Pancreas (tissue), 10 donors: ENCODE data around the gene PSRC1. TPM values are rescaled to one million over a fixed set of nuclear protein-coding genes. Genes with fewer than 3 reads are reported as not detected.
"Not testable (repeated sequence)": the region's sequence is repeated elsewhere in the genome, so short reads cannot be mapped to it uniquely, and the experiment has no call there.

Experiments used
- ATAC-seq, 4 donors: fragments of 200-7000 bp; cut with Tn5 transposase; one replicate each; pipeline versions ENCODE4 v1.8.0 to v1.9.1; 2020; ENCODE audit warnings: mild to moderate bottlenecking in 4 of 4, moderate library complexity in 4 of 4
- DNase-seq, 6 donors: peaks; one replicate each; pipeline ENCODE4 v3.0.0-alpha.2; 2020
- FAIRE-seq: peaks from 2 replicates; lab custom pipeline; 2012; peaks lifted over from hg19 to GRCh38; lab: Jason Lieb, UNC
- H3K27ac ChIP-seq, 4 donors: fragments of 200-600 bp; sonication (generic); 1 replicate in 3 of 4; 2 replicates in 1 of 4; pipeline versions ENCODE4 v1.5.0 to v1.8.0; 2020
- H3K27me3 ChIP-seq, 4 donors: fragments of 200-600 bp; one replicate each; pipeline ENCODE4 v1.8.0; 2021
- H3K36me3 ChIP-seq, 3 donors: fragments of 200-600 bp; sonication (generic) in 1 of 3; one replicate each; pipeline versions ENCODE4 v1.5.0 to v1.8.0; 2020 to 2021
- H3K4me1 ChIP-seq, 3 donors: fragments of 200-600 bp; one replicate each; pipeline ENCODE4 v1.8.0; 2021
- H3K4me3 ChIP-seq, 4 donors: fragments of 200-600 bp; sonication (generic) in 2 of 4; one replicate each; pipeline versions ENCODE4 v1.5.0 to v1.8.0; 2020 to 2021
- H3K9me3 ChIP-seq, 4 donors: fragments of 200-600 bp; one replicate each; pipeline ENCODE4 v1.8.0; 2021
- CTCF ChIP-seq, 4 donors: fragments of 200-600 bp; sonication (generic) in 3 of 4; IDR thresholded peaks; one replicate each; pipeline versions ENCODE4 v1.5.0 to v1.8.0; 2021; ENCODE audit warnings: antibody characterized with exemption in 4 of 4
- WGBS, 2 donors: extraction: QIAGEN DNeasy Blood & Tissue Kit; methylation state at CpG; one replicate each; pipeline ENCODE4 v1.1.7; 2013; 5-methylcytosine and 5-hydroxymethylcytosine counted together
- intact Hi-C, 3 donors: fragments of 100-400 bp; cut with DNase I; formaldehyde crosslinking; loops; one replicate each; pipeline versions ENCODE4 v1.11.1 to v1.14.2; 2022
- polyA plus RNA-seq, 2 donors: library from polyadenylated mRNA; stranded (reverse); fragments of 200-250 nt; gene quantifications; one replicate each; pipeline ENCODE4 v1.2.3, GENCODE V29; 2013
- total RNA-seq, 6 donors: library from RNA; stranded (reverse); fragmentation: NEBNext Ultra II Directional in 4 of 6; extraction: Animal tissue kit (Norgen Biotek cat#: 25700) in 4 of 6; gene quantifications; one replicate each; pipeline versions ENCODE4 v1.2.1 to v1.2.4, GENCODE V29; 2021 to 2023
- donor health status: healthy with polysubstance abuse.
- donor health status: DM: no; HTN: no; CAD: no; lungs with moderate emphysema.
- donor health status: DM: no; HTN: no; CAD: no.
- donor health status: control.
- donor health status: control.
- donor health status: Bipolar disorder and iron deficiency.
- donor health status: DM: yes; HTN: yes; CAD: no.
- donor health status: DM: no; HTN: no; CAD: no.
- donor health status: DM: no; HTN: no; CAD: no.
- donor health status: DM: yes; HTN: yes; CAD: no.

The PSRC1 gene
- total and polyA plus RNA-seq, 8 donors: 0.08 to 5.4 (median 0.91) TPM

DNA sequence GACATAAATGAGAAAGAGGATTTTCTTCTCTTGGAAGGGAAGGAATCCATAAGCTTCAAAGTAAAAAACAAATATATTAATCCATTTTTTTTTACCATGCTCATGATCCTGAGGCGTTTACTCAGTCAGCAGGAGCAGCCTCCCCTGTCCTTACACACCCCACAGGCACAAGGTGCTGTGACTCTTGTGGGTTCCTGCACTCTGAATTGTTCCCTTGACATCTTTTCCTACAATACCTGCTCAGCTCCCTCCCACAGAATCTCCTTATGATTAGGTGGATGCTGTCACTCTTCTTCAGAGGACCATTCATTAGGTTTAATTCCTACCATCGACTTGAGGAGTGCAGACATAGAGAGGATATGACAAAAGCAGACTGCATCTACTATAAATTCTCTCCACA is 10.1 kb upstream of the PSRC1 start:
- Histone ChIP-seq H3K27me3 (no peaks in the 10 kb centered on the region), H3K4me1 (no peaks in the 10 kb centered on the region), H3K9me3 (no peaks in the 10 kb centered on the region), H3K36me3 (no peaks in the 10 kb centered on the region), H3K4me3 (no peak overlapping the region), H3K27ac (no peak overlapping the region)
- no peak for TF ChIP-seq CTCF (IDR thresholded peaks at IDR 0.05)
- WGBS, 2 donors: 44 to 71% methylated on average over 2 of the region's 2 CpGs
- FAIRE-seq: no peak
- no peak for DNase-seq
- ATAC-seq: no peak
- intact Hi-C loops: no loop called here

DNA sequence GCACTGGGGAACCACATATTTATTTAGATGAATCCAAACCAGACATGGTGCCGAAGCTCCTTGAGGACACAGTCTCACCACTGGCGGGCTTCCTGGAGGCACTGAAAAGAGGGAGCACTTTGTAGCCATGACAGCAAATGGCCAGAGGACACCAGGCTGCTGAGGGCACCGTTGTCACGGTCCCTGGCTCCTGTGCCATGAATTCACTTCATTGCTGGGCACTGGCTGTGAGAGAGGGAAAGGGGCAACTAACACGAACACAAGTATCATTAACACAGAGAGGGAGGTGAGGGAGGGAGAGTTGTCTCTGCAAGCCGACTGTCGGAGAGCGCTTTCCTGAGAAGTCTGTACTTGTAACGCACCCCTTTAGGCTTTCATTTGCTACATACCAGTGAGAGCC is 9.4 kb upstream of the PSRC1 start:
- ATAC-seq: no peak
- H3K36me3 ChIP-seq: no peaks in the 10 kb centered on the region
- TF ChIP-seq CTCF (IDR thresholded peaks at IDR 0.05): no peak
- H3K27ac ChIP-seq: no peak overlapping the region
- no peak overlapping the region for H3K4me3 ChIP-seq
- H3K27me3 ChIP-seq: no peaks in the 10 kb centered on the region
- WGBS, 2 donors: 62 to 66% methylated on average over 9 of the region's 9 CpGs
- H3K9me3 ChIP-seq: no peaks in the 10 kb centered on the region
- DNase-seq: no peak
- FAIRE-seq: no peak
- H3K4me1 ChIP-seq: no peaks in the 10 kb centered on the region
- intact Hi-C loops: no loop called here

- DNase-seq (no peak), ATAC-seq (peak in 1 of 4 donors; percentile 63), FAIRE-seq (no peak)
- Histone ChIP-seq H3K4me1 (no peaks in the 10 kb centered on the region), H3K27me3 (no peaks in the 10 kb centered on the region), H3K9me3 (no peaks in the 10 kb centered on the region), H3K4me3 (no peak overlapping the region), H3K36me3 (no peaks in the 10 kb centered on the region), H3K27ac (no peak overlapping the region)
- intact Hi-C loops: no loop called here
- 62 to 64% methylated on average over 6 of the region's 6 CpGs for WGBS, 2 donors
- TF ChIP-seq CTCF (IDR thresholded peaks at IDR 0.05): no peak
Measured at GRCh38 chr1:109290998-109291397, 8.1 kb upstream of the PSRC1 start.

DNA sequence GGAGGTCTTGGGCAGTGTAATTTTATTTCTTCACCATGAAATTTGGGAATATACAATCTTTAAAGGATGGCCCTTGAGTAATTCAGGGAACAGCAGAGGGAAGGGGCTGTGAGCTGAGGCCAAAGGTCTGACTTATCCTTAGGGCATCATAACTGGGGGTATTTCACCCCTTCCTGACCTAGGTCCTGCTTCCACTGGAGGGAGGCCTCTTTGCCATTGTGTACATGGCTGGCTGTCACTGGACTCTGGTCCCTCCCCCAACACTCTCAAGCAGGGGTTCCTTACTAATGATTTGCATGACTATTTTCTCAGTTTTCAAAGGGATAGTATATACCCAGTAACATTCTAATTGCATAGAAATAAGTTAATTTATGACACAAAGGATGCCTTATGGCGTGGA is 7.2 kb upstream of the PSRC1 start:
- H3K4me3 ChIP-seq: no peak overlapping the region
- ATAC-seq: no peak

DNA sequence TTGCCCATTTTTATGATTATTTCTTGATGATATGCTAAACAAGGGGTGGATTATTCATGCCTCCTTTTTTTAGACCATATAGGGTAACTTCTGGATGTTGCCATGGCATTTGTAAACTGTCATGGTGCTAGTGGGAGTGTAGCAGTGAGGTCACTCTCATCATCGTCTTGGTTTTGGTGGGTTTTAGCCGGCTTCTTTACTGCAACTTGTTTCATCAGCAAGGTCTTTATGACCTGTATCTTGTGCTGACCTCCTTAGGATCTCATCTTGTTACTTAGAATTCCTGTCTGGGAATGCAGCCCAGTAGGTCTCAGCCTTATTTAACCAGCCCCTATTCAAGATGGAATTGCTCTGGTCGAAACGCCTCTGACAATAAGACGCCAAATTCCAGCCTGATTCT is 3.8 kb upstream of the PSRC1 start:
- H3K27me3 ChIP-seq, DNase-seq, intact Hi-C loops, H3K9me3 ChIP-seq, H3K4me1 ChIP-seq, H3K4me3 ChIP-seq, H3K36me3 ChIP-seq, ATAC-seq, FAIRE-seq, H3K27ac ChIP-seq: not testable (repeated sequence)
- 79 to 93% methylated on average over 5 of the region's 5 CpGs for WGBS, 2 donors

More for the DNA sequence above, 7.2 kb upstream of the PSRC1 start:
- WGBS, 2 donors: 86 to 90% methylated on average over 1 of the region's 1 CpG
- DNase-seq: no peak
- H3K36me3 ChIP-seq: no peaks in the 10 kb centered on the region
- intact Hi-C loops: no loop called here
- no peak for FAIRE-seq
- no peaks in the 10 kb centered on the region for H3K9me3 ChIP-seq
- TF ChIP-seq CTCF (IDR thresholded peaks at IDR 0.05): no peak
- H3K27ac ChIP-seq: no peak overlapping the region
- no peaks in the 10 kb centered on the region for H3K4me1 ChIP-seq
- no peaks in the 10 kb centered on the region for H3K27me3 ChIP-seq
